Stimulated activated CD8-positive, alpha-beta memory T cell treated with anti-CD3 and anti-CD28 coated beads, Interleukin-2, amount 100 ng/mL, for 48 hours (primary cell): Measurements from ENCODE around the gene AMBRA1.

Experiments used
- DNase-seq, 2 donors: peaks; one replicate each; pipeline ENCODE4 v3.0.0-alpha.2; 2020; ENCODE audit warnings: low read depth in 2 of 2

The AMBRA1 gene

DNA sequence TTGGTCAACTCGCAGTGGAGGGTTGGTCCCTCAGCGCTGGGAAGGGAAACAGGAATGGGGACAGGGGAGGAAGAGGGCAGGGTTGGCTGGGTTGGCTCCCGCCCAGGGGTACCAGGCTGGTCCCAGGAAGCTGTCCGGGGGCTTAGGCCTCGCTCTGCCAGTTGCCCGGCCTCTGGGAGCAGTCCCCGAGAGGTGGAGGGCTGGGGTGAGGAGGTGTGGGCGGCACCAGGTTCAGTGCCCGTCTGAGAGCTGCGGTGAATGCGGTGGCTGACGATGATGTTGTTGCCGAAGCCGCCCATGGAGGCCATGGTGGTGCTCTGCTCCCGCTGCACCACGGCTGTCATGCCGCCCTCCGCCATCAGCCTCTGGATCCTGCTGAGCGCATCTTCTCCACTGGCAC lies 196.3 kb downstream of the AMBRA1 start:
- no peak for DNase-seq

DNA sequence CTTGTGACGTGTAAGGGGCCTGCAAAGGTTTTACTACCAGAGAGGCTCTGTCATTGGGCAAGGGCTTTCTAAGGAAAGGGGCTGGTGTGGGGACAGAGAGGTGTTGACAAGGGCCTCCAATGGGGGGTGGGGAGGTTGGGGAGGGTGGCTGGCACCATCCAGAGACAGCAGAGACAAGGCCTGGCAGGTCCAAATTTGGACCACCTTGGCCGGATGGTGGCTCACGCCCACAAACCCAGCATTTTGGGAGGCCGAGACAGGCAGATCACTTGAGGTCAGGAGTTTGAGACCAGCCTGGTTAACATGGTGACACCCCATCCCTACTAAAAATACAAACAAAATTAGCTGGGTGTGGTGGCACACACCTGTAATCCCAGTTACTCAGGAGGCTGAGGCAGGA lies 200.1 kb downstream of the AMBRA1 start:
- no peak for DNase-seq

DNA sequence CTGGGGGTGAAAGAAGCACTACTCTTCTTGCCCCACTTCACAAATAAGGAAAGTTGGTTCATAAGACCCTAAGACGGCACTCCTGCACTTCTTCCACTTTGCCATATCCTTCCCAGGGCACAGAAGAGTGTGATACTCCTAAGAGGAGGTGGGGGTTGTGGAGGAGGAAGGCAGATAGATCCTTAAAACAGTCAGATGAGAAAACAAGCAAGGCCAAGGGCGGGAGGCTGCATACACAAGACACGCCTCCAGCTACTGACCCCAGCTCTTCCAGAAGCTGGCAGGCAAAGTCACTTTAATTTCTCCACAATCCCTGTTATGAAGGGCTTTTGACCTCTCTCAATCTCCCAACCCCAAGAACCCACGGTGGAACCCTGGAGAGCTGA lies 200.6 kb downstream of the AMBRA1 start:
- DNase-seq: no peak

DNA sequence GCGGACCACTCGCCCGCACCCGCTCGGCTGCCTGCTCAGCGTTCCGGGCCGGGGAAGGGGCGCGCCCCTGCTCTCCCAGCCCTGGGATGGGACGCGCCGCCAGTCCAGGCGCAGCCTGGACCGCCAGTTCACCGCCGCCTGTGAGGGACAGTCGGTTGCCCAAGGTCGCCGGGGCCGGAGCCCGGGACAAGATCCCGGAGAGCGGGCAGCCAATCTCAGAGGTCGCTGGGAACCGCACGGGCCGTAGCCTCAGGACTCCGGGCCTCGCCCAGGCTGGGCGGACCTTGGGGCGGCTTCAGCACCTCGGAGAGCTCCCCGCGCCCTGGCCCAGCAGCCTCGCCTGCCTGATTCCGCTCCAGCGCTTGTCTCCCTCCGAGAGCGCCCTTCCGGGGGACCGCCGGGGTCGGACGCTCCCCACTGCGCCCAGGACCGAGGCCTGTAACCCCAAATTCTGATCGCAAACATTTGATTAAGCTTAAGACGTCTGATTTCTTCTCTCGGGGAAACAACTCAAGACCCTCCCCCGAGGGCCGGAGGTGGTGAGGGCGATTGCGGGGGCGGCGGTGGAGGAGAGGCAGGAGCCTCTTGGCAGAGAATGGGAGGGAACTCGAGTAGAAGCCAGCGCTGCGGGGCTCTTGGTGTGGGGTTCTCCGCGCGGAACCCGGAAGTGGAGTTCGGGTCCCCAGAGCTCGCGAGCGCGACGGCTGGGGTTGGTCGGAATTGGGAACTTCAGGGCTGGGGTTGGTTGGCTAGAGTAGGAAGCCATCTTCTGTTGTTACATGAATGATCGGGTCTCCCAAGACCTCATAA lies 201.2 kb downstream of the AMBRA1 start:
- peak; percentile 67 to 69 for DNase-seq

DNA sequence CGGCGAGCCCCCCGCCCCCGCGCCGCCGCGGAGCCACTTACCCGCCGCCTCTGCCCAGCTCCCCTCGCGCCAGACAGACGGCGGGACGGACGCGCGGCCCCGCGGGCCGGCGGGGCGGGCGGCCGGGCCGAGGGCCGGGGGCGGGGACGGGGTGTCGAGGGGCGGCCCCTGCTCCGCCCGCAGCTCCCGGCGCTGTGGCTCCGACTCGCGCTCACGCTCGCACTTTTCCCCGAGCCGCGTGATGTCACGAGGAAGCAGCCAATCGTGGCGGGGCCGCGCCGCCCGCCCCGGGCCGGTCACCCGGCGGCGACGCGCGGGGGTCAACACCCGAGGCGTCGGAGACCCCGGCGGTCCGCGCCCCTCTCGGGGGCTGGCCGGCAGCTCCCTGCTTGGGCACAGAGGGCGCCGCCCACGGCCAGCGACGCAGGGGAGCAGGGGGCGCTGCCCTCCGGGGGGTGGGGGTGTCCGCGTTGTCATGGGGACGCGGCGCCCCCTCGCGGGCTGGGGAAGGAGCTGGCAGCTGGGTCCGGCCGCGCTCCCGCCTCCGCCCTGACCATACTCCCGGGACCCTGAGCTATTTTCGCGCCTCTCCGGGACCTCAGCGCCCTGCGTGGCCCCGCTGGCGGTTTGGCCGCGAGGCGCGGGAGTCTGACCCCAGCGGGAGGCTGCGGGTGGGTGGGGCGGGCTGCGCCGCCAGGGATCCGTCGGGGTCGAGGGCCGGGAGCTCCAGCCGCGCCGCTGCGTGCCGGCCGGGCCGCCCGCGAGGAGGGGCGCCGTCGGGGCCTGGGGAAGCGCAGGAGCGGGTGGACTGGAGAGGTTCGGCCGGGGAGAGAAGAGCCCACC lies 202.0 kb downstream of the AMBRA1 start, which contains the start of gene CHRM4:
CHRM4 (minus strand) TSS at position 199 of the 843 bp plus-strand sequence. CDS start 5,219 bp downstream, outside the sequence.
- DNase-seq: no peak

DNA sequence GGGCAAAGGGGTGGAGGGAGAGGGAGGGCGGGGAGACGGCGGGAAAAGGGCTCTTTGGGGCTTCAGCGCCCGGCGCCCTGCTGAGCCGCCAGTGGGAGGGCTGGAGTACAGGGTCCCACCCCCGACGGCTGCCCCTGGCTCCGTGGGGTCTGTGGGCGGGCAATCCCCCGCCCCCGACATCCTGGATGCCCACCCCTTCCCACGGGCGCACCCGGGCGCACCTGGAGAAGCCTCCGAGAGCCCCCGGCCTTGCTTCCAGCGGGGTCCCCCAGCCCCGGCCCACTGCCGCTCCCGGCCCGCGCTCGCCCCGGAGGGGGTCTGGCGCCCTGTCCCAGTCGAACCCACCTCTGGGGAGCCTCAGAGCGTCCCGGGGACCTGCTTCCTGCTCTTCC lies 202.6 kb downstream of the AMBRA1 start:
- no peak for DNase-seq

DNA sequence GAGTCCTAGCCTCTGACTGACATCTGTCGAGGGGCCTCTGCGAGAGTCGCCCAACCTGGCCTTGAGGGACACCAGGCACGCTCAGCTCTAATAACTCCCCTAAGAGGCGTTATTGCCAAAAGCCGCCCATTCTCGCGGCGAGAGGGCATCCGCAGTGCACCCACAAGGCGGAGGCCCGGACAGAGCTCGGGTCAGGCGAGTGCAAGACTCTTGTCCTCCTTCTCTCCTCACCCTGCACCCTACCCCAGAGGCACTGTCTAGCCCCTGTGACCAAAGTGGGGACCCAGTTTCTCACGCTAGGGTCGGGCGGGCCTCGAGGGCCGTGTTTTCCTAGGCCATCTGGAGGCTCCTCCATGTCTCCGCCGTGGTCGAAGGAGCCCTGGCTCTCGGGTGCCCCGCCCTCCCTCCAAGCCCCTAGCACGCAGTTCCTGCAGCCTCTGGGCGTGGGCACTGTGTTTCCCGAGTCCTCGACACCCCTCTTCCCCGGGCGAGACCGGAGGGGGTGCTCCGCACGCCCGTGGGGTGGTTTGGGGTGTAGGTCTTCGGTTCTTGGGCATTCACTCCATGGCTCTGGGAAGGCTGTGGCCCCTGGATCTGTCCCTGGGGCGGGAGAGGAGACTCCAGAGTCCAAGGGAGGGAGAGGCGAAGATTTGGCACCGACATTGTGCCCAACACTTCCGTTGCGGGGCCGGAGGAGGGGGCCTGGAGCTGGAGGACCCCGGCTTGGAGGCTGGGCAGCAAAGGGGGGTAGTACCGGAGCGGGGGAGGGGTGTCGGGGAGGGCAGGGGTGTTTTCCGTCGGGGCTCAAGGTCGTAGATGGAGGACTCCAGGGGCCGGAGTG lies 203.3 kb downstream of the AMBRA1 start:
- DNase-seq: no peak

DNA sequence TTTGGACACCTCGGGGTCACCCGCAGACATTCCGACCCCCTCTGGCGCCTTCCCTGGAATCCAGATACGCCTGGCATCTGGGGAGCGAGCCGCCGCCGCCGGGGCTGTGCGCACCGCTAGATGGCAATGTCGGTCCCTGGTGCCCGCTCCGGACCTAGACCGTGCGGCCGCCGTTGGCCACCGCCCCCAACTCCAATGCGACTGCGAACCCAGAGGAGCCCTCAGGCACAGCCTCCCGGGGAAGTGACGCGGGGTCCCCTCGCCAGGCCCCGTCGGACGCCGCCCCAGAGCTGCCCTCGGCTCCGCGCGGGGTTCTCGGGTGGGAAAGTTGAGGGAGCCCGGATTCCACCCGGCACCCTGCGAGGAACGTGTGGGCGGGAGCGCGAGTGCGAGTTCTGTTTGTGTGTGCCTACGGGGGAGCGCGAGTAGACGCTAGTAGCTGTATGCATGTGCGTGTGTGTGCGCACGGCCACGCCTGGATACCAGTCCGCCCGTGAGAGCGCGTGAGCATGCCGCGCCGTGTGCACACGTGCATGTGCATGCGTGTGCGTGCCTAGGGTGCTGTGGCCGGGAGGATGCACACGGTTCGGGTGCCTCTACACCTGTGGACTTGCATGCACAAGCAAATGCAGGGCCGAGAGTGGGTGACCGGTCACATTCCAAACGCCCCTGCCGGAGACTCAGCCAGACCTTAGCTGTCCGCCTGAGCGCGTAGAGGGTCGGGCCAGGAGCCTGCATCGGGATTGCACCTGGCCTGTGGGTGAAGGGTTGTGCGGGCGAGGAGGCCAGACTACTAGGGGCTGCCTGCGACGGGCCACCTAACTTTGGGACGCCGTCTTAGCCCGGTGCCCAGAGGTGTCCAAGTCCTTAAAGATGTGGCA lies 204.1 kb downstream of the AMBRA1 start:
- DNase-seq: peak; percentile 56 to 62

DNA sequence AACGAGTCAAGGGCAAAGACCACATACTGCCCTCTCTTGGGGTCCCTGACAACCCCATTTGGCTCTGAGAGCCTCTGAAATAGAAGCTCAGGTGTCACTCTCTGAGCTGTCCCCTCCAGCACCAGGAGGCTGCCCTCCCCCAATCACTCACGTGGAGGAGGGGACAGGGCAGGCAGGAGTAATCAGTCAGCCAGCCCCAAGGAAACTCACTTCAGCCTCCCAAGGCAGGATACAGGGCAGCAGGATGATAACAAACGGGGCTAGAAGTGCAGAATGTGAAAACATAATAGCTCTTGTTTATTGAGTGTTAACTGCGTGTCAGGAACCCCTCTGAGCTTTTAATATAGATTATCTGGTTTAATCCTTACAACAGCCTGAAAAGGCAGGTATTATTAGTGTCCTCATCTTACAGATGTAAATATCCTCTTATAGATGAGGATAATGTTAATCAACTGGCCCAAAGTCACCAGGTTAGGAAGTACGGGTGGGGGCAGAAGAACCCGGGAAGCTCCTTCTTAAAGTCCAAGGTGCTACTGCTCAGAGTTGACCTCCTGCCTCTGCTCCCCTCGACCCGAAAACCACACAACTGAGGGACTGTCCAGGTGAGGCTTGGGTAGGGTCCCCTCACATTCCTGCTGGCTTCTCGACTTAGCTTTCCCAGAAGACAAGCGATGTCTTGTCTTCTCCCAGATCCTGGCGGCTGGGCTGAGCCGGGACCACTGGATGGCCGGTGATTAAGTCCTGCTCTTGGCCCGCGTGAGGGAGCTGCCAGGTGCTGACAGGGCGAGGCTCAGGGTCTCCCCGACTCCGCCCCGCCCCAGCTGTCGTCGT lies 205.0 kb downstream of the AMBRA1 start:
- no peak for DNase-seq

DNA sequence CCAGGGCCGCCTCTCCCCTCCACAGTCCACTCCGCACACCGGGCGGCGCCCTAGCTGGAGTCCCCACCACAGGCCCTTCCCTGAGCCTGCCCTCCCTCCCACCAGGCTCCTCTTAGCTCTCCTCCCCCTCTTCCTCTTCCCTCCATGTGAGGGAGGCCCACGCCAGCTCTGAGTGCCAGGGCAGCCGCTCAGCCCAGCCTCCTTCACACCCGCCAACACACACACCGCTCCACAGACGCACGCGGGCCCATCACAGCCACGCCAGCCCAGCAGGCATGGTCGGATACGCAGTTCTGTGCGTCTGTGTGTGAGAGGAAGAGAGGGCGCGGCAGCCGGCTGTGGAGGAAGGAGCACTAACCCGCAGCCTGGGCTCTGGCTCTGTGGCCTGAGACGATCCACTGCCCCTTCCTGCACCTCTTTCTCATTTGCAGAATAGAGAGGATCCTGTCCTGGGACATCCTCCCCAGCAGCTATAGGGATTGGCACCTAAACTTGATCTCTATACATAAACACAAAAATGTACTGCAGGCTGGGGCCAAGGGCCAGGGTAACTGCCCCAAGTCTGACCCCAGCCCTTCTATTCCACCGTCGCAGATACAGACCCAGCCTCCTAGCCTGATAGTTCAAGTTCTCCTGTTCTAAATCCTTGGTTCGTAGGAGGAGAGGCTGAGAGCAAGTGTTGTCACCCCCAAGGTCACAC lies 205.8 kb downstream of the AMBRA1 start:
- no peak for DNase-seq

DNA sequence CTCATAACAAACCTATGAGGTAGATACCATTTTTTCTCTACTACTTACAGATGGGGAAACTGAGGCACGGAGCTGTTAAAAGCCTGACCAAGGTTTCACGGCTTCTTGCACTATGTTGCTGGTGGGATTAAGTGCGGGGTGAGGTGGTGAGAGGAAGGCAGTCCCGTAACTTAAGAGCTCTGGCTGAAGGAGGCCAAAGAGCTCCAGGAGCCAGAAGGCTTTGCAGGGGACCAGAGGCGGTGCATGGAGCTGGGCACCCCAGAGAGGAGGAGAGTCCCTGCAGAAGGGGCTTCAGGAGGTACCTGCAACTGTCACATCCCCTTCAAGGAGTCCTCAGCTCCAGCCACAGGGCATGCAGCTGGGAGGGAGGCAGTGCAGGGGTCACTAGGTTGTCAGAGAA lies 206.4 kb downstream of the AMBRA1 start:
- no peak for DNase-seq

DNA sequence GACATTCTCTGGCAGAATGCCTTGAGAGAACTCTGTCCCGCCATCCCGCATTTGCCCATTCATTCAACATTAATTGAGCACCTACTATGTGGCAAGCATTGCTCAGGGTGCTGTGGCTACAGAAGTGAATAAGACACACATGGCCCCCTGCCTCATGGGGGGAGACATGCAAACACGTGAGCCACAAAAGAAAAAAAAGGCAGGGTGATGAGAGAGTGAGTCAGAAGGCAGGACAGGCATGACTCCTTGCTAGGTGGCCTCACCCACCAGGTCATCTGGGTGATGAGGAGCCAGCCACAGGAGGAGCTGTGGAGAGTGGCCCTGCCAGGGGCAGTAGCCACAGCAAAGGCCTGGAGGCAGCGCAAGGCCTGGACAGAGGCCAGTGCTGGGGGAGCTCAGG lies 207.1 kb downstream of the AMBRA1 start:
- no peak for DNase-seq

DNA sequence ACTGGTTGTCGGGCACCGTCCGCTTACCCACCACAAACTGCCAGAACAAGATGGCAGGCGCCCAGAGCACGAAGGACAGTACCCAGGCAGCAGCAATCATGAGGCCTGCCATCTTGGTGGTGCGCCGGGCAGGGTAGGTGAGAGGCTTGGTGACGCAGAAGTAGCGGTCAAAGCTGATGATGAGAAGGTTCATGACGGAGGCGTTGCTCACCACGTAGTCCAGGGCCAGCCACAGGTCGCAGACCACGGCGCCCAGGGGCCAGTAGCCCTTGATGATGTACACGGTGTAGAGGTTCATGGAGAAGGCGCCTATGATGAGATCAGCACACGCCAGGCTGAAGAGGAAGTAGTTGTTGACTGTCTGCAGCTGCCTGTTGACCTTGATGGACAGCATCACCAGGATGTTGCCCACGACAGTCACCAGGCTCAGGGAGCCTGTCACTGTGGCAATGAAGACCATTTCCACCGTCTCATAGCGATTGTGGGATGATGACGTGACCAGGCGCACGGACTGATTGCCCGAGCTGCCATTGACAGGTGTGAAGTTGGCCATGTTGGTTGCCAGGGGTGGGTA lies 207.7 kb downstream of the AMBRA1 start:
- DNase-seq: no peak

DNA sequence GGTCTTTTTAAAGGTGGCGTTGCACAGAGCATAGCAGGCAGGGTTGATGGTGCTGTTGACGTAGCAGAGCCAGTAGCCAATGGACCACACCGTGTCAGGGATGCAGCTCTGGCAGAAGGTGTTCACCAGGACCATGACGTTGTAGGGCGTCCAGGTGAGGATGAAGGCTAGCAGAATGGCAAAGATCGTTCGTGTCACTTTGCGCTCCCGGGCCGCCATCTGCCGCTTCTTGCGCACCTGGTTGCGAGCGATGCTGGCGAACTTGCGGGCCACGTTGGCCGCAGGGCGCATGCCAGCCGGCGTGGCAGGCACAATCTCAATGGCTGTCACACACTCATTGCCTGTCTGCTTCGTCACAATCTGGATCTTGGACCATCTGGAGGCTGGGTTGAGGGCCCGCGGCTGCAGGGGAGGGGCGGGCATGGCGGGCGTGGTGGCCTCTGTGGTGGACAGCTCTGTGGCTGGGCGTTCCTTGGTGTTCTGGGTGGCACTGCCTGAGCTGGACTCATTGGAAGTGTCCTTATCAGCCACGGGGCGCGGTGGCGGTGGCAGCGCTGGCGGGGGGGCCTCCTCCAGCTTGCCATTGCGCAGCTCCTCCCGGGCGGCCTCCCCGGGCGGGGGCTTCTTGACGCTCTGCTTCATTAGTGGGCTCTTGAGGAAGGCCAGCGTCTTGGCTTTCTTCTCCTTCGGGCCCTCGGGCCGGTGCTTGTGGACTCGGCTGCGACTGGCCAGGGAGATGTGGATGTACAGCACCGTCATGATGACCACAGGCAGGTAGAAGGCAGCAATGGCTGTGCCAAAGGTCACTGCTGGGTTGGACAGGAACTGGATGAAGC lies 208.4 kb downstream of the AMBRA1 start:
- DNase-seq: no peak

DNA sequence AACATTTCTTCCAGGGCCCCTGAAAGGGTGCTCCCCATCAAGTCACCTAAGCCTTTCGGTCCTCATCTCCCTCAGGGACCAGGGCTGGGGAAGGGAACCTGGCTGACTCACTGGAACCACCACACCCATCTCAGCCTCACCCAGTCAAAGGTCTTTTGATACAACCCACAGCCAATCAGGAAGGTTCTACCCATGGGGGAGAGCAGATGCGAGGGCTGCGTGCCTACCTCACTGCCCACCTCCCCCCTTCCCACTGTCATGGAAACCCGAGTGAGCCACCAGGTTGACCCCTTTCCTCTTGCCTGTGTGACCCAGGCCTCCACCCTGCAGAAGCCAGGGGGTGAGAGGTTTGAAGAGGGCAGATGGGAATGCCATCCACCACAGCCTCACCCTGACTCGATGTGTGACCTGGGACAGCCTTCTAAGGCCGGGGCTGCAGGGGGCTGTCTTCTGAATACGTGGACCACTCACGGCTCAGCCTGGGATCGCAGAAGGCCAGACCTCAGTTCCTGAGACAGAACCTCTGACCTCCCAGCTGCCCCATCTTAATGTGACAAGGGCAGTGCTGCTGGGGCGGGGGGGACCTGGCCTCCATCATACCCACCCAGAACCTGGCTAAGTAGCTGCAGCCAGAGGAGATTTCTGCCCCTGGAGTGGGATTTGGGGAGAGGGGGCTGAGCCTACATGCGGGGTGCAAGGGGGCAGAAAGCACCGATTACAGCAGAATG lies 209.7 kb downstream of the AMBRA1 start:
- DNase-seq: no peak

DNA sequence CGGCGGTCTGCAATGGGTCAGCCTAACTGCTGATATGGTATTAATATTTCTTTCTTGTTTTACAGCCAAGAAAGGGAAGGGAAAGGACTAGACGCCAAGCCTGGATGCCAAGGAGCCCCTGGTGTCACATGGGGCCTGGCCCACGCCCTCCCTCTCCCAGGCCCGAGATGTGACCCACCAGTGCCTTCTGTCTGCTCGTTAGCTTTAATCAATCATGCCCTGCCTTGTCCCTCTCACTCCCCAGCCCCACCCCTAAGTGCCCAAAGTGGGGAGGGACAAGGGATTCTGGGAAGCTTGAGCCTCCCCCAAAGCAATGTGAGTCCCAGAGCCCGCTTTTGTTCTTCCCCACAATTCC lies 210.4 kb downstream of the AMBRA1 start:
- DNase-seq: no peak

DNA sequence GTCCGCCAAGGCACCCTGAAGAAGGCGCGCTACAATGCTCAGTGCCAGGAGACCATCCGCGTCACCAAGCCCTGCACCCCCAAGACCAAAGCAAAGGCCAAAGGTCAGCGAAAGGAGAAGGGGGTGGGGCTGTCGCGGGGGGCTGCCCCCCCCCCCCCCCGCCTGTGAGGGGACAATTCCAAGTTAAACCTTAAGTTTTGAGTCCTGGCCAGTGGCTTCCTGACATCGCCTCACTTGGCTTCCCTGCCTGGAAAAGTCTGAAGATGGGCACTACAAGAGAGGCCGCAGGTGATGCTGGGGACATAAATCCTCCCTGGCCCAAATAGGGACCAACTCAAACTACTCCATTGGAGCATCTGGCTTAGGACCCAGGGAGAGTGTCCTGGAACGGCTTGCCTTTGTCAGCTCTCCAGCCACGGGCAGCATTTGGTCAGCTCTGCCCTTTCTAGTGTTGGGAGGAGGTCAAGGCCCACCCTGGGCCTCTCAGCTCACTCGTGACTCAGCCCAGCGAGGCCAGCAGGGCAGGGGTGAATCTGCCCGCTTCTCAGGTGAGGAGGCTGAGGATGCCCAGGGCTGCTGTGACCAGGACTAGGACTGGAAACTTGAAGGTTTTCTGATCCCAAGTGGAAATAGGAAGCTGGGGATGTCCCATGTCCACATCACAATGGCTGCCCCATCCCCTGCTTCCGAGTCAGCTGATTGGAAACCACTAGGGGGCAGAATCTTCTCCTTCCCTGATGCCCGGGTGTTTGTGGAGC lies 211.0 kb downstream of the AMBRA1 start:
- DNase-seq: no peak
